ENCODE measurements around the gene HINT1. TPM values are rescaled to one million over a fixed set of nuclear protein-coding genes. Genes with fewer than 3 reads are reported as not detected.

HINT1 gene
- total RNA-seq, 1 experiment from 2014 or later: 249 TPM

GRCh38 chr5:131163276-131164119 lies 1.6 kb downstream of the HINT1 start:
- Histone ChIP-seq H3K79me2 (ENCODE audit: insufficient read depth, low read length) (no peaks in the 10 kb centered on the region; the same call in 1 of the 2 replicates), H3K79me1 (ENCODE audit: insufficient read depth, low read depth, low read length, poor library complexity, severe bottlenecking) (no peaks in the 10 kb centered on the region), H3T11ph (ENCODE audit: low read length) (no peak overlapping the region), H3K4me1 (ENCODE audit: insufficient read depth, low read length) (no peaks in the 10 kb centered on the region), H3K4ac (ENCODE audit: low read depth, low read length) (no peak overlapping the region), H3K23ac (ENCODE audit: insufficient read length, low read depth, low read length) (no peak overlapping the region), H3K56ac (ENCODE audit: insufficient read length, low read depth, low read length) (no peak overlapping the region), H2BK12ac (ENCODE audit: insufficient read length, low read depth, low read length) (no peak overlapping the region), H3K18ac (ENCODE audit: insufficient read length, low read depth, low read length) (no peak overlapping the region), H2BK15ac (ENCODE audit: low read depth, low read length) (no peak overlapping the region), H3K9me3 (ENCODE audit: control insufficient read depth, low read depth, low read length) (no peaks in the 10 kb centered on the region), H2AK5ac (ENCODE audit: insufficient read length, low read length) (no peak overlapping the region), H3K27ac (ENCODE audit: insufficient read length, low read depth, low read length) (no peak overlapping the region), H2BK5ac (ENCODE audit: insufficient read length, low read length) (no peak overlapping the region), H4K5ac (ENCODE audit: insufficient read length, low read depth, low read length) (no peak overlapping the region), H4K8ac (replicated peaks; ENCODE audit: insufficient read length, low read depth, low read length) (no peak overlapping the region), H2AFZ (ENCODE audit: low read length) (no peak overlapping the region), H3K4me2 (ENCODE audit: insufficient read depth, insufficient read length, low read length) (peak overlapping the region; percentile 22), H2BK20ac (ENCODE audit: low read depth, low read length, poor library complexity, severe bottlenecking) (no peak overlapping the region), H3K27me3 (ENCODE audit: insufficient read depth, low read length) (no peaks in the 10 kb centered on the region), H3K23me2 (ENCODE audit: insufficient read length, low read depth, low read length, poor library complexity, severe bottlenecking) (no peaks in the 10 kb centered on the region), H3K14ac (ENCODE audit: insufficient read depth, low read length) (no peak overlapping the region), H4K91ac (ENCODE audit: insufficient read length, low read depth, low read length) (no peak overlapping the region), H3K9ac (ENCODE audit: extremely low read depth, insufficient read length, low read length) (peak overlapping the region; percentile 83), H2BK120ac (ENCODE audit: low read depth, low read length, poor library complexity, severe bottlenecking) (no peak overlapping the region), H4K20me1 (ENCODE audit: control insufficient read depth, insufficient read depth, insufficient read length) (no peaks in the 10 kb centered on the region)
- no peak for DNase-seq
- Mint-ChIP-seq H3K9me3 (no peaks in the 10 kb centered on the region), H3K4me3 (peak overlapping the region; percentile 89 to 98), H3K36me3 (ENCODE audit: insufficient read depth in 1 of 3, low read depth in 3 of 3) (peaks cover 43 to 49% (median 49%) of the 10 kb centered on the region in 3 experiments), H3K4me1 (peaks cover 13 to 24% of the 10 kb centered on the region in 2 experiments), H3K27ac (peak overlapping the region; percentile 78 to 92 (median 79); a peak in 6 of 7 replicates), H3K27me3 (ENCODE audit: low read depth) (peaks cover 2% of the 10 kb centered on the region; the same call in 1 of the 2 replicates)
- TF ChIP-seq CTCF (conservative IDR thresholded peaks at IDR 0.05): no peak
- no CpG with 5 or more reads among the region's 9 CpGs for WGBS (ENCODE audit: extremely low coverage, insufficient read length, low lambda C conversion rate)

Data from H9 (cell line).